Measurements from ENCODE around the gene NFIC. TPM values are rescaled to one million over a fixed set of nuclear protein-coding genes. Genes with fewer than 3 reads are reported as not detected.

The NFIC gene
- total and polyA plus RNA-seq, 10 of the 15 experiments (the other 5 are each of a cell fraction or from before 2014, with no cell fraction given) = 0.71 to 53.5 (median 10.2) TPM

- TF ChIP-seq CEBPZ (IDR thresholded peaks at IDR 0.05; ENCODE audit: low read depth, low read length) = no peak
- TF ChIP-seq PAX5 (IDR thresholded peaks at IDR 0.05; ENCODE audit: borderline replicate concordance, low read depth, low read length) = no peak
- no peak for TF ChIP-seq ZZZ3 (IDR thresholded peaks at IDR 0.05; ENCODE audit: control insufficient read depth, insufficient read length, low read depth)
- no peak for TF ChIP-seq POLR2AphosphoS5 (IDR thresholded peaks at IDR 0.05; ENCODE audit: low read length)
- no peak for TF ChIP-seq CREM (IDR thresholded peaks at IDR 0.05; ENCODE audit: low read depth)
These were observed 45.7 kb downstream of the NFIC start (continued) for GRCh38 chr19:3412066-3412465.

GRCh38 chr19:3413796-3414327, 47.5 kb downstream of the NFIC start:
- no peak for DNase-seq (ENCODE audit: low read depth, low spot score)
- ChIA-PET SMC1A (ENCODE audit: uncharacterized antibody, unreplicated experiment) (no interaction called here), CTCF (no interaction called here), POLR2A (no interaction called here), RAD21 (ENCODE audit: unreplicated experiment) (interaction anchor here (0.6 kb wide), 1 partner anchor 38 kb away, joined by 5 read pairs; no protein-coding TSS in a partner anchor)
- no peak for FAIRE-seq
- ATAC-seq = no peak
- TF ChIP-seq IRF5 (IDR thresholded peaks at IDR 0.05; ENCODE audit: borderline replicate concordance) = no peak
- no peak for TF ChIP-seq TCF3 (IDR thresholded peaks at IDR 0.05; ENCODE audit: borderline replicate concordance, insufficient read depth, low read depth, low read length)
- no peak for TF ChIP-seq PAX5 (IDR thresholded peaks at IDR 0.05; ENCODE audit: borderline replicate concordance, low read depth, low read length)
- TF ChIP-seq PBX3 (IDR thresholded peaks at IDR 0.05; ENCODE audit: insufficient replicate concordance, low read depth, low read length) = no peak
- no peak for TF ChIP-seq PML (IDR thresholded peaks at IDR 0.05; ENCODE audit: low read length)
- no peak for TF ChIP-seq SP1 (IDR thresholded peaks at IDR 0.05; ENCODE audit: low read depth, low read length)
- no peak for TF ChIP-seq JUNB (IDR thresholded peaks at IDR 0.05)
- no peak for TF ChIP-seq HDAC6 (IDR thresholded peaks at IDR 0.05; ENCODE audit: unreplicated experiment)
- no peaks in the 10 kb centered on the region; the same call in none of the 2 replicates for H3K79me2 ChIP-seq (ENCODE audit: control insufficient read depth, insufficient read depth, low read length)
- no peak overlapping the region for H3K4me2 ChIP-seq (ENCODE audit: control insufficient read depth, insufficient read depth)
- H4K20me1 ChIP-seq (ENCODE audit: control insufficient read depth, insufficient read depth) = no peaks in the 10 kb centered on the region
- H3K36me3 ChIP-seq (ENCODE audit: control insufficient read depth in 2 of 2, insufficient read depth in 2 of 2, low read length in 1 of 2) = peaks cover 3 to 7% of the 10 kb centered on the region in 2 experiments; a peak in 3 of 4 replicates
- H2AFZ ChIP-seq (ENCODE audit: control insufficient read depth, low read depth, low read length) = no peak overlapping the region
- no TSS peak for BruUV-seq (replicated peaks)
- H3K9ac ChIP-seq (ENCODE audit: control insufficient read depth, insufficient read depth, low read length) = no peak overlapping the region
- in situ Hi-C loops (cut with MboI) (no loop called here), intact Hi-C loops (cut with micrococcal nuclease; ENCODE audit: unreplicated experiment) (no loop called here)
- H3K27me3 ChIP-seq (replicated peaks in 1 of 2; ENCODE audit: control insufficient read depth in 2 of 2, insufficient read depth in 2 of 2, low read length in 1 of 2) = no peaks in the 10 kb centered on the region
- WGBS (ENCODE audit: insufficient coverage, insufficient replicate concordance, low lambda C conversion rate, missing lambda C conversion rate) = 86% methylated on average over 13 of the region's 13 CpGs
- H3K4me1 ChIP-seq (ENCODE audit: control insufficient read depth, insufficient read depth, low read length) = no peaks in the 10 kb centered on the region
- H3K9me3 ChIP-seq (replicated peaks; ENCODE audit: control insufficient read depth, insufficient read depth, low read length) = no peaks in the 10 kb centered on the region
- H3K4me3 ChIP-seq = no peak overlapping the region
- no peak overlapping the region for H3K27ac ChIP-seq (ENCODE audit: control insufficient read depth, insufficient read depth)
